ENCODE measurements around the gene FOXS1. TPM values are rescaled to one million over a fixed set of nuclear protein-coding genes. Genes with fewer than 3 reads are reported as not detected.
A peak's percentile ranks its signal among the peaks of the same experiment; 100 is the strongest.

Gene FOXS1
- not detected for total RNA-seq

DNA sequence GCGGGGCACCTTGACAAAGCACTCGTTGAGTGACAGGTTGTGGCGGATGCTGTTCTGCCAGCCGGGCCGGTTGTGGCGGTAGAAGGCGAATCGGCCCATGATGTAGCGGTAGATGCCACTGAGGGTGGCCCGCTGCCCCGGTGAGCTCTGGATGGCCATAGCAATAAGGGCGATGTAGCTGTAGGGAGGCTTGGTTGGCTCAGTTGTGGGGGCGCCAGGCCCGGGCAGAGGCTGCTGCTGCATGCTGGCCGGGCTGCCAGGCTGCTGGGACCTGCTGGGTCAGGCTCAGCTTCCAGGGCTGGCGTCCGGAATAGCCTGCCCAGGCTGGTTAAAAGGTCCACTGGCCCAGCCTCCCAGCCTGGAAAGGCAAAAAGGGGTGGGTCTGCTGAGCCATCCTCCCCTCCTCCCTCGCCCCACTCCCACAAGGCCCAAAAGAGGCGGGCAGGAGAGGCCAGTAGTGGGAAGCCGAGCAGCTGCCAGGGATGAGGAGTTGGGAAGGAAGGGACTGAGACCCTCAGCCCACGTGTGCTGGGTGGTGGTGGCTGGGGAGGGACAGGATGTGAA lies at the start of gene FOXS1:
TSS of gene FOXS1 (minus strand) at position 305 of the 564 bp plus-strand sequence. CDS start at position 243, 62 bp downstream.
- peaks cover 9% of the 10 kb centered on the region for H3K27me3 Mint-ChIP-seq
- ChIA-PET CTCF (interaction anchor here (1.0 to 4.5 kb wide), 8 partner anchors 8 to 187 kb away, joined by 3 to 51 read pairs (median 3); partner anchors contain the start of gene PDRG1), POLR2A (interaction anchor here (0.6 kb wide), 1 partner anchor 82 kb away, joined by 3 read pairs; no protein-coding TSS in a partner anchor)
- no peaks in the 10 kb centered on the region for H3K9me3 Mint-ChIP-seq
- ATAC-seq (no peak), DNase-seq (no peak)
- no peak within 1 kb of the TSS for H3K4me3 Mint-ChIP-seq
- no peaks in the 10 kb centered on the region for H3K36me3 Mint-ChIP-seq (ENCODE audit: low read depth)
- H3K4me1 Mint-ChIP-seq (ENCODE audit: low read depth) = no peaks in the 10 kb centered on the region
- no peak within 1 kb of the TSS for H3K27ac Mint-ChIP-seq
- intact Hi-C loops (cut with micrococcal nuclease) = no loop called here
- TF ChIP-seq, protein P1, sequence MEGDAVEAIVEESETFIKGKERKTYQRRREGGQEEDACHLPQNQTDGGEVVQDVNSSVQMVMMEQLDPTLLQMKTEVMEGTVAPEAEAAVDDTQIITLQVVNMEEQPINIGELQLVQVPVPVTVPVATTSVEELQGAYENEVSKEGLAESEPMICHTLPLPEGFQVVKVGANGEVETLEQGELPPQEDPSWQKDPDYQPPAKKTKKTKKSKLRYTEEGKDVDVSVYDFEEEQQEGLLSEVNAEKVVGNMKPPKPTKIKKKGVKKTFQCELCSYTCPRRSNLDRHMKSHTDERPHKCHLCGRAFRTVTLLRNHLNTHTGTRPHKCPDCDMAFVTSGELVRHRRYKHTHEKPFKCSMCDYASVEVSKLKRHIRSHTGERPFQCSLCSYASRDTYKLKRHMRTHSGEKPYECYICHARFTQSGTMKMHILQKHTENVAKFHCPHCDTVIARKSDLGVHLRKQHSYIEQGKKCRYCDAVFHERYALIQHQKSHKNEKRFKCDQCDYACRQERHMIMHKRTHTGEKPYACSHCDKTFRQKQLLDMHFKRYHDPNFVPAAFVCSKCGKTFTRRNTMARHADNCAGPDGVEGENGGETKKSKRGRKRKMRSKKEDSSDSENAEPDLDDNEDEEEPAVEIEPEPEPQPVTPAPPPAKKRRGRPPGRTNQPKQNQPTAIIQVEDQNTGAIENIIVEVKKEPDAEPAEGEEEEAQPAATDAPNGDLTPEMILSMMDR (IDR thresholded peaks at IDR 0.05) = no peak

- ATAC-seq (no peak), DNase-seq (no peak)
- Mint-ChIP-seq H3K4me1 (ENCODE audit: low read depth) (no peaks in the 10 kb centered on the region), H3K27me3 (peaks cover 5% of the 10 kb centered on the region), H3K36me3 (ENCODE audit: low read depth) (no peaks in the 10 kb centered on the region), H3K4me3 (no peak overlapping the region), H3K9me3 (no peaks in the 10 kb centered on the region), H3K27ac (no peak overlapping the region)
- ChIA-PET CTCF (no interaction called here), POLR2A (no interaction called here)
- TF ChIP-seq, protein P1 (IDR thresholded peaks at IDR 0.05) = no peak
- intact Hi-C loops (cut with micrococcal nuclease) = no loop called here
Observed at GRCh38 chr20:31890646-31891045, 45.2 kb upstream of the FOXS1 start.

- CTCF ChIA-PET = no interaction called here
- ATAC-seq = no peak
- Mint-ChIP-seq H3K4me1 (ENCODE audit: low read depth) (peaks cover 2% of the 10 kb centered on the region), H3K36me3 (ENCODE audit: low read depth) (no peaks in the 10 kb centered on the region), H3K27me3 (no peaks in the 10 kb centered on the region), H3K9me3 (no peaks in the 10 kb centered on the region), H3K4me3 (no peak overlapping the region), H3K27ac (no peak overlapping the region)
- intact Hi-C loops (cut with micrococcal nuclease) = no loop called here
- DNase-seq = no peak
- POLR2A ChIA-PET = no interaction called here
- TF ChIP-seq, protein P1 (IDR thresholded peaks at IDR 0.05) = no peak
Observed at GRCh38 chr20:31883829-31884228, 38.4 kb upstream of the FOXS1 start.

- H3K9me3 Mint-ChIP-seq = no peaks in the 10 kb centered on the region
- peaks cover 2% of the 10 kb centered on the region for H3K4me1 Mint-ChIP-seq (ENCODE audit: low read depth)
- no peak overlapping the region for H3K4me3 Mint-ChIP-seq
- H3K27ac Mint-ChIP-seq = no peak overlapping the region
- ATAC-seq = no peak
- TF ChIP-seq, protein P1 (IDR thresholded peaks at IDR 0.05) = no peak
- ChIA-PET POLR2A (no interaction called here), CTCF (interaction anchor here (0.9 to 5.7 kb wide), 5 partner anchors 29 to 268 kb away, joined by 3 to 27 read pairs (median 5); partner anchors contain the start of gene PDRG1)
- intact Hi-C loops (cut with micrococcal nuclease) = no loop called here
- H3K36me3 Mint-ChIP-seq (ENCODE audit: low read depth) = no peaks in the 10 kb centered on the region
- DNase-seq = no peak
- H3K27me3 Mint-ChIP-seq = peaks cover 4% of the 10 kb centered on the region
Observed at GRCh38 chr20:31881945-31882344, 36.5 kb upstream of the FOXS1 start.

GRCh38 chr20:31879143-31879987 lies 34.0 kb upstream of the FOXS1 start:
- TF ChIP-seq, protein P1 (IDR thresholded peaks at IDR 0.05) = no peak
- intact Hi-C loops (cut with micrococcal nuclease) = no loop called here
- peak; percentile 88 for DNase-seq
- CTCF ChIA-PET = interaction anchor here (0.9 to 5.7 kb wide), 5 partner anchors 28 to 153 kb away, joined by 3 to 27 read pairs (median 4); partner anchors contain the start of gene PDRG1
- H3K4me1 Mint-ChIP-seq (ENCODE audit: low read depth) = peaks cover 2% of the 10 kb centered on the region
- H3K36me3 Mint-ChIP-seq (ENCODE audit: low read depth) = no peaks in the 10 kb centered on the region
- H3K27ac Mint-ChIP-seq = peak overlapping the region; percentile 75
- peak; percentile 90 for ATAC-seq
- H3K27me3 Mint-ChIP-seq = peaks cover 4% of the 10 kb centered on the region
- peak overlapping the region; percentile 78 for H3K4me3 Mint-ChIP-seq
- POLR2A ChIA-PET = interaction anchor here (0.8 to 2.5 kb wide), 4 partner anchors 9 to 72 kb away, joined by 3 to 10 read pairs (median 4); partner anchors contain the start of gene PDRG1
- no peaks in the 10 kb centered on the region for H3K9me3 Mint-ChIP-seq

Measured in activated CD8-positive, alpha-beta T cell treated with anti-CD3 and anti-CD28 coated beads for 36 hours (primary cell).